ACHN (cell line): ENCODE measurements around the gene MAFF.
"Not testable (repeated sequence)": the region's sequence is repeated elsewhere in the genome, so short reads cannot be mapped to it uniquely, and the experiment has no call there.

Experiments used
- DNase-seq: peaks from one replicate; pipeline ENCODE4 v3.0.0-alpha.2; 2015
- in situ Hi-C: cut with HindIII; loops from 2 replicates; pipeline ENCODE4 v1.10.0; 2017; ENCODE audit warnings: low sequenced_read_pairs, low pct_ligation_motif_present, low pct_unique_long_range_greater_than_20kb

Gene MAFF

DNA sequence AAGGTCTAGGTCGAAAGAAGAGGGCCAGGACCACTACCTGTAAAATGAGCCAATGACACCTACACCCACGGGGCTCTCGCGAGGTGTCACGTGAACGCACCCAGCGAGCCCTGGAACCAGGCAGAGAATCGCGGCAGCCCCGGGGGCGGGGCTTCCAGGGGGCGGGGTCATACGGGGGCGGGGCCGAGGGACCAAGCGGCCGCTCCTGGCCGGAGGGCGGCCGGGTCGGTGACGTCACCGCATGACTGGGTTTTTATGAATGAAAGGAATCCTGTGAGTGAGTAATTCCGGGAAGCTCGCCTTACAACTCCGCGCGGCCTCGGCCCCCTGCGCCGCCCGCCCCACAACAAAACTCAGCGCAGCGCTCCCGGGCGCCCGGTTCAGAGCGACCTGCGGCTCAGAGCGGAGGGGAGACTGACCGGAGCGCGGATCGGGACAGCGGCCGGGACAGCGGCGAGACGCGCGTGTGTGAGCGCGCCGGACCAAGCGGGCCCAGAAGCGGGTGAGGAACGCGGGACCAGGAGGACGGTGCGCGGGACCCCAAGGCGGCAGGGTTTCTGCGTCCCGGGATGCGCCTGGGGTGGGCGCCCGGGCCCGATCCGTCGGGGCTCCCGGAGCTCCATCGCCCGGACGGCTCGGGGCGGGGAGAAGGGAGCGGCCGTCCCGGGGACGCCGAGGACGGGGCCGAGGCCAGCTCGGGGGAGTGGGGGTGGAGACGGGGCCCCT lies at the start of gene MAFF:
Gene MAFF (plus strand): TSS at position 284 of the 726 bp plus-strand sequence. CDS start 11,860 bp downstream, outside the sequence.
- in situ Hi-C loops, result no loop called here
- DNase-seq, result peak; percentile 95

DNA sequence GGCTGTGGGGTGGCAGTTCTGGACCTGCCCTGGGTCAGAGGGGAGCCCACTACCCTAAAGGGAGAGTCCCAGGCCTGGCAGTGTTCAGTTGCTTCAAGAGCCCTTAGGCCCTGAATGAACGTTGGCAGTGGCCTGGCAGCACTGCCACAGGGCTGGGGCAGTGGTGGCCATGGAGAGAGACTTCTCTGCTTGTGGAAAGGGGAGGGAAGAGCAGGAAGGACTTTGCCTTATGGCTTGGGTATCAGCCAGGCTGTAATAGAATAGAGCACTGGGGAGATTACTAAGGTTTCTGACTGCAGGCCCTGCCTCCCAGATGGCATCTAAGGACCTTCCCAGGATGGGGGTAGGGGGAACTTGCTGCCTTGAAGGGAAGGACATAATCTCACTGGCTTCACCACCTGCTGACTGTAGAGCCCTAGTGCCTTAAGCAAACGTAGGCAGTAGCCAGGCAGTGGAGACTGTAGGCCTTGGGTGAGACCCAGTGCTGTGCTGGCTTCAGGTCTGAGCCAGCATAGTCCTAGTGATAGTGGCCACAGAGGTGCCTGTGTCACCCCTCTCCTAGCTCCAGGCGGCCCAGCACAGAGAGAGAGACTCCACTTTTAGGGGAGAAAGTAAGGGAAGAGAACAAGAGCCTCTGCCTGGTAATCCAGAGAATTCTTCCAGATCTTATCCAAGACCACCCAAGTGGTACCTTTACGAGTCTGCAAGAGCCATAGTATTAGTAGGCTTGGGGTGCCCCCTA lies 47.8 kb upstream of the MAFF start:
- in situ Hi-C loops, result no loop called here
- no peak for DNase-seq

DNA sequence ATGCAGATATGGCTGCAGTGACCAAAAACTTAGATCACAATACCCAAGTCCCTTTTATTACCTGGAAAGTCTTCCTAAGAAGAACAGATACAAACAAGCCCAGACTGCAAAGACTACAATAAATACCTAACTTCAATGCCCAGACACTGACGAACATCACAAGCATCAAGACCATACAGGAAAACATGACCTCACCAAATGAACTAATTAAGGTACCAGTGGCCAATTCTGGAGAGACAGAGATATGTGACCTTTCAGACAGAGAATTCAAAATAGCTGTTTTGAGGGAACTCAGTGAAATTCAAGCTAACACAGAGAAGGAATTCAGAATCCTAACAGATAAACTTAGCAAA lies 47.3 kb upstream of the MAFF start:
- in situ Hi-C loops, result not testable (repeated sequence)

DNA sequence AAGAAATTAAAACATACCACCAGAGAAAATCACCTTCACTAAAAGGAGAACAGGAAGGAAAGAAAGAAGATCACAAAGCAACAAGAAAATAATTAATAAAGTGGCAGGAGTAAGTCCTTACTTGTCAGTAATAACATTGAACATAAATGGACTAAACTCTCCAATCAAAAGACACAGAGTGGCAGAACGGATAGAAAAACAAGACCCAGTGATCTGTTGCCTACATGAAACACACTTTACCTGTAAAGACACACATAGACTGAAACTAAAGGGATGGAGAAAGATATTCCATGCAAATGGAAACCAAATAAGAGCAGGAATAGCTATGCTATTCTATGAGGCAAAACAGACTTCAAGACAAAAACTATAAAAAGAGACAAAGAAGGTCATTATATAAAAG lies 46.1 kb upstream of the MAFF start:
- in situ Hi-C loops, result no loop called here
- DNase-seq, result no peak

More for the DNA sequence above, 47.3 kb upstream of the MAFF start:
- not testable (repeated sequence) for DNase-seq

DNA sequence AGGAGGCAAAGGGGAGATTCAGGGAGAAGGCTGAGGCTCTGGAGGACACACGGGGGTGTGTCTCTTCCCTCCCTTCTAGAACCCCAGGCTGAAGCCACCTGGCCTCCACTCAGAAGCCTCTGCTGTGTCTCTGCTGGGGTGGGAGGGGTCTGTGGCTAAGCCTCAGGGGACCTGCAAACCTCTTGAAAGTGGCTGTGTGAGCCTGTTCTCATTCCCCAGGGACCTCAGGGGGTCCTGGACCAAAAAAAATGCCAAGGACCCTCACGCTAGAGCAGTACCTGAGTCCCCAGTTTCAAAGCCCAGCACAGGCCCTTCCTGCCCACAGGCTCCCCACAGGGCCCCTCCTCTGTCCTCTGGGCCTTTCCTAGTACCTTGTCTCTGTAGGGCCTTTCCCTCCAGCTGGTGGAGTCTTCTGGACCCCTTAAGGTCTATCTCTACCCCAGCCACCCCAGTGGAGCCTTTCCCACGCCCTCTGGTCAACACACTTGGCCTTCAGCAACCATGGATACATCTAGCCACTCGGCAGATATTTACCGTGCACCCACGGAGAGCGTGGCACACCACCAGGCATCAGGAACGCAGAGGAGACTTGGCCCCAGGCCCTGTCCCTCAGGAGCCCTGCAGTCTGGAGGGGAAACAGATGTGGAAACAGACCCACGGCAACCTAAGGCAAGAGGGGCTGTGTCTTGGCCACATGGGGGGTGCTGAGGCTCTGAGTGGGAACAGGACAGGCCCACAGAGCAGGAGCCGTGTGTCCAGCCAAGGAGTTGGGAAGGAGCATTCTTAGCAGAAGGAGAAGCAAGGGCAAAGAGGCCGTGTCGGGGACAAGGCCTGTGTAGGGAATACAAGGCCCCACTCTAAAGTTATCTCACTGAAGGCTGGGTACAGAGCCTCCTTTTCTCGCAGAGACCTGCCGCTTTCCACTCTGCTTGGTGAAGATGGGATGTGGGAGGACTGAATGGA lies 38.6 kb upstream of the MAFF start:
- in situ Hi-C loops, result no loop called here
- DNase-seq, result no peak

DNA sequence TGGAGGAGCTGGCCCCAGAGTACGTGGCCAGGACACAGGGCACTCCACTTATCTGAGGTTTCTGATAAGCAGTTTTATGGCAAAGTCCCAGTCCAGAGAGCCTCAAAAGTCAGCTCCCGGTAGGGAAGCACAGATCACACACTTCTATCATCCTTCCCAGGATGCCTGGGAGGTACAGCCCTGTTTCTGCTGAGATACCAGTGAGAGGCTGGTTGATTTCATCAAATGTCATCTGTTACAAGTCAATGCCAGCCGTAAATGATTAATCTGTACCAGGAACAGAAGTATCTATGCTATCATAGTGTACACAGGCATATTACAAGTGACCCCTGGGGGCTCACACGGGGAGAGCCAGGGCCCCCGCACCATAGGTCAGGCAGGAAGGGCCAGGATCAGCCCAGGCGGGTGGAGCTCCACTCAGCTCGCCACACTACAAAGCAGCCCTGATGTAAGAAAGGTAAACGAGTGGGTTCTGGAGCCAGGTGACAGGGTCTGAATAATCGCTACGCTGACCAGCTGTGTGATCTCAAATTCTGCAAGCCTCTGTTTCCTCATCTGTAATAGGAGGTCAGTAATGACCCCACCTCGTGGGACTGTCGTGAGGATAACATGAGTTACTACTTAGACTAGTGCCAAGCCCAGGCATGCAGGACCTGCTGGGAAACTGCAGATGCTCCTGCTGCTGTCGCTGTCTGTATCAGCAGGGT lies 37.8 kb upstream of the MAFF start:
- in situ Hi-C loops, result no loop called here
- peak; percentile 26 for DNase-seq

DNA sequence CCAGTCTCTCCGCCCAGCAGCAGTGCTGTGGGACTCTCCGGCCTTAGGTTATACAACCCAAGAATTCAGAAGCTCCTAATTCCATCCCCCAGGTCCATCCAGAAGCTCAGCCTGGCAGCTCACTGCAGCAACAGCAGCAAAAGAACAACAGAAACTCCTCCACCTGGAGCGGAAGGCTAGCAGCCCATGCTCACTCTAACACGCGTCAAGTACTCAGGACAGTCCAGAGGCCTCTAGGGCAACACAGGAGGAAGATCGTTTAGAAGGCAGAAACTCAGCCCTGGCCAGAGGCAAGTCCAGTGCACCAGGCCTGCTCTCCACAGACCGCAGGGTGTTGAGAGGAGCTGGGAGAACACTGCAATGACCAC lies 37.3 kb upstream of the MAFF start:
- no peak for DNase-seq
- in situ Hi-C loops, result no loop called here

DNA sequence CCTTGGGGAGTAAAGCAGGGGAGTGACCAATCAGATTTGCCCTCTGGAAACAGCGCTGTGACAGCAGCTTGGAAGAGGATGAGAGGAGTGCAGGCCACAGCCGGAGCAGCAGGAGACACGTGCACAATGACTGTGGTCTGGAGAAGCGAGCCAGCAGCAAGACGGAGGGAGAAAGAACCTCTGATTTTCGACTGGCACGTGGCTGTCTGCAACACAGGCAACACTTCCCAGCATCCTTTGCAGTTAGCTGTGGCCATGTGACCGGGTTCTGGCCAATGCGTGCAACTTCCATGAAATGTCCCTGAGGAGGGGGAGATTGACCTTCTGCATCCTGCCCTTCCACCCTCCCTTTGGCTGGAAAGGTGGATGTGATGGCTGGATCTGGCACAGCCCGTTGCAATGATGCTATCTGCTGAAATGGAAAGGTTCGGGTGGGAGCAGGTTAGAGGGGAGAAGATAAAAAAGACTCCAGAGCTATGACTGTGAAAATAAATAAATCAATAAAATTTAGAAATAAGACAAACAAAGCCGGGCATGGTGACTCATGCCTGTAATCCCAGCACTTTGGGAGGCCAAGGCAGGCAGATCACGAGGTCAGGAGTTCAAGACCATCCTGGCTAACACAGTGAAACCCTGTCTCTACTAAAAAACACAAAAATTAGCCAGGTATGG lies 35.7 kb upstream of the MAFF start:
- in situ Hi-C loops, result no loop called here
- no peak for DNase-seq

DNA sequence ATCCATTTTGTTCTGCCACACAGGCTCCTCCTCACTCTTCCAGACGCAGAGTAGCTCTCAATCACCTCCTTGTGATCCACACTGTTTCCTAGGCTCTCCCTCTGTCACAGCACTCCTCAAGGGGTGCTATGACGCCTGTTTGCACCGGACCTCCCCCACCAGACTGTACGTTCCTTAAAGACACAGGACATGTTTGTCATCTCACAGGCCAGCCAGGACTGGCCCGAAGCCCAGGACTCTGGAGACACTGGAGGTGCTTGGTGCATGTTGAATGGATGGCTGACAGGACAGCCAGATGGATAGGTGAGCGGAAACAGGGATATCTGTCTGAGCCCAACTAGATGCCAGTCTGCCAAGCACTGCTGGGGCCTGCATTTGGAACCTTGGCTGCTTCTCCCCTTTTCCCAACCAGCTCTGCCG lies 33.8 kb upstream of the MAFF start:
- in situ Hi-C loops, result no loop called here
- no peak for DNase-seq

DNA sequence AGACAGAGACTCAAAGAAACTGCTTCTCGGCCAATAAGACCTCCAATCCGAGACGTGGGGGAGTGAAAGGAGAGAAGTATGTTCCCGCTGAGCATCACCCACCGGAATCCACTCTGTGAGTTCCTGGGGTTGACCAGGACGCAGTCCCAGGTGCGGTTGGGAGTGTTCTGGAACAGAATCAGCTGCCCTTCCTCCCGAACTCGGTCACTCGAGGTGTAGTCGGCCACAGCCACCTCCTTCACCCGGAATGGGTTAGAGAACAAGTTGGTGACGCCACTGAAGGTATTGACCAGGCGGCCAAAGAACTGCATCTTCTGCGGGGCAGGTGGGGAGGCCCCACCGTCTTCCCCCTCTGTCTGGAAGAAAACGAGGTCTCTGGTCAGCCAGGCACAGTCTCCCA lies 32.7 kb upstream of the MAFF start:
- DNase-seq, result no peak
- in situ Hi-C loops, result no loop called here

DNA sequence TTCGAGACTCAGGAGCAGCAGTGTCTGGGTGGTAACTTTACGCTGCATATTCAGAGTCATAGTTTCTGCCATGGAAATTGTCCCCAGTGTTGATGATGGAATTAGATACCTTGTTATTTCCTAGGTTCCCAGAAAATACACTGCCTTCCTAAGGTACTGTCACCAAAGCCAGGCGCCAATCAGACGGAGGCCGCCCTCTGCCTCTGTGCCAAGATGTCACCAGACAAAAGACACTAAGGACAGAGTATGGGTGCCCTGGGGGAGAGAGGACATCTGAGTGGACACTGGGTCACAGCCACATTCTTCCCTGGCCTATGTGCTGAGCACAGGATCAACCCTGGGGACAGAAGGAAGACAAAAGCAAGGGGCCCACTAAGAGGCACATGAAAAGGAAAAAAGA lies 31.3 kb upstream of the MAFF start:
- in situ Hi-C loops, result no loop called here
- DNase-seq, result no peak

DNA sequence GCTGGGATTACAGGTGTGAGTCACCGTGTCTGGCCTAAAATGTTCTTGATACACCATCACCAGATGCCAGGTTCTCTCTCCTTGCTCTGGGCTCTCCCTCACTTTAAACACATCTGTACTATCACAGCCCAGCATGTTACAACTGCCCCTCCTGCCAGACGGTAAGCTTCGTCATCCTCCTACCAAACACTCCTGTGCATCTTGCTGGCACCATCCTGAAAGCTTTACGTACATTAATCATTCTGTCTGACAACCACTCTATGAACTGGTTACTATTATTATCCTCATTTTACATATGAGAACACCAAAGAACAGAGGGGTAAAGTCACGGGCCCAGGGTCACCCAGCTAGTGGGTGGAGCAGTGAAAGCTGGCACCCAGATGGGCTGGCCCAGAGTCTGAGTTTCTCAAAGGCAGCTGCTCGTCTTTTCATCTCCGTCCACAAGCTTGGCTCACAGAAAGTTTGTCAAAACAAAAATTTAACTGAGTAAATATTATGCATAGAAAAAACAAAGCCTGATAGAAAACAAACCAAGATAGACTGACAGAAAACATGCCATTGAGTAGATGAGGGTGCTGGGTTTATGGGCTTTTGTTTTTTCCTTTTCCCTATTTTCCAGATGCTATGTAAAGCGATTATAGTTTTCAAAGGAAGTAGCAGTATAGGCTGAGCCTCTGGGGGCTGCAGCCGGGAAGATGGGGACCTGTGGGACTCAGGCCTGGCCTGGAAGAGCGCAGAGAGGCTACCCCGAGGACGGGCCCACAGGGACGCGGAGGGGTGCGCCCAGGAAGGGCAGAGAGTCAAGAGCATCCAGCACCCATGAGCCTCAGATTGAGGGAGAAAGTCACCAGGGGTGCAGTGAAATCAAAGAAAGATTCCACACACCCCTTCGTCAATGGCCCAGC lies 29.6 kb upstream of the MAFF start:
- in situ Hi-C loops, result no loop called here
- no peak for DNase-seq

DNA sequence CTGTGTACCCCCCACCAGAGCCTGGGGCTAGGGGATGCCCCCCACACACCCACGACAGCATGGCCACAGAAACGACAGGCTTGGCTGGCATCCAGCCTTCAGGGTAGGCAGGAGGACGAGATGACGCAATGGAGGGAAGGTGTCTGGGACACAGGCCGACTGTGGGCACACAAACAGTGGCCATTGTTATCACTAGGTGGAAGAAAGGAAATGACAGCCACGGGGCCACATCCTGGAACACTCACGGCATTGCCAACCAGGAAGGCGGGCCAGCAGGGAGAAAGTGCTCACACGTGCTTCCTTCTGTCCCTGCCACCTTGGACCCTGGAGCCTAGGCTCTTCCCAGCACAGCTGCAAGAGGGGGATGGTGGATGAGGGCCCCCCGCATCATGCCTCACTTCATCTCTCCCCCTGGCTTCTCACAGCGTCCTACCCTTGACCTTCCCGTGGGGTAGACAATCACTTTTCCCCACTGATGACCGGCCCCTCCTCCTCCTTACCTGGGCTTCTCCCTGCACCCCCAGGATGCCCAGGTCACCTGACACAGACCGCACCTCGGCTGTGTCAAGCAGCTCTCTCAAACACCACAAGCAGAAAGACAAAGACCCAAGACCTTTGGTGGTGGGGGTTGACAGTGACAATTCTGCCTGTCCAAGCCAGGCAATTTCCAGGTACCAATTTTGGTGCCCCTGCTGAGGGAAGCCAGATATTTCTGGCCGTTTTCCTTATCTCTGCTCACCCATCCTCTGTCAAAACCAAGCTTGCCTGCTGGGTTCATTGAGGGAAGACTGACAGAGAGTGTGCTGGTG lies 28.8 kb upstream of the MAFF start:
- in situ Hi-C loops, result no loop called here
- no peak for DNase-seq

DNA sequence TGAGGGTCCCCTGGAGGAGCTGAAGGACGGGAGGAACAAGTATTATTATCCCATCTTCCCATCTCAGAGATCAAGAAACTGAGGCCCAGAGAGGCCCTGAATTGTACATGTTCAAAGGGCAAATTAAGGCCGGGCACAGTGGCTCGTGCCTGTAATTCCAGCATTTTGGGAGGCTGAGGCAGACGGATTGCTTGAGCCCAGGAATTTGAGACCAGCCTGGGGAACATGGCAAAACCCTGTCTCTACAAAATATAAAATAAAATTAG lies 28.2 kb upstream of the MAFF start:
- DNase-seq, result no peak
- in situ Hi-C loops, result no loop called here

DNA sequence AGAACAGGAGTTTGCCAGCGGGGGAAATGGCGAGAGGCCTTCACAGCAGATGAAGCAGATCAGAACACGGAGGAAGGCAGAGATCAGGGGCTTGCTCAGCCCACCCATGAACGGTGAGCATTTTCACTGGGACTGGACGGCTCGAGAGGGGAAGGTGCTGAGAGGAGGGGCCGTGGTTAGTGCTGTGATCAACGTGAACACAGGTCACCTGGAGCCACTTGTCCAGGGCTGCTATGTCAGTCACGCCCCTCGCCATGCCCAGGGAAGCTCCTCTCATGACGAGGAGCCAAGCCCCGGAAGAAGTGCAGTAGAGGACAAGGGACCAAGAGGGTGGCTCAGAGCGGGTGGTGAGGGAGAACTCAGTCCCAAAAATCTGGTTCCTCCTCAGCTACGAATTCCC lies 27.2 kb upstream of the MAFF start:
- in situ Hi-C loops, result no loop called here
- no peak for DNase-seq

DNA sequence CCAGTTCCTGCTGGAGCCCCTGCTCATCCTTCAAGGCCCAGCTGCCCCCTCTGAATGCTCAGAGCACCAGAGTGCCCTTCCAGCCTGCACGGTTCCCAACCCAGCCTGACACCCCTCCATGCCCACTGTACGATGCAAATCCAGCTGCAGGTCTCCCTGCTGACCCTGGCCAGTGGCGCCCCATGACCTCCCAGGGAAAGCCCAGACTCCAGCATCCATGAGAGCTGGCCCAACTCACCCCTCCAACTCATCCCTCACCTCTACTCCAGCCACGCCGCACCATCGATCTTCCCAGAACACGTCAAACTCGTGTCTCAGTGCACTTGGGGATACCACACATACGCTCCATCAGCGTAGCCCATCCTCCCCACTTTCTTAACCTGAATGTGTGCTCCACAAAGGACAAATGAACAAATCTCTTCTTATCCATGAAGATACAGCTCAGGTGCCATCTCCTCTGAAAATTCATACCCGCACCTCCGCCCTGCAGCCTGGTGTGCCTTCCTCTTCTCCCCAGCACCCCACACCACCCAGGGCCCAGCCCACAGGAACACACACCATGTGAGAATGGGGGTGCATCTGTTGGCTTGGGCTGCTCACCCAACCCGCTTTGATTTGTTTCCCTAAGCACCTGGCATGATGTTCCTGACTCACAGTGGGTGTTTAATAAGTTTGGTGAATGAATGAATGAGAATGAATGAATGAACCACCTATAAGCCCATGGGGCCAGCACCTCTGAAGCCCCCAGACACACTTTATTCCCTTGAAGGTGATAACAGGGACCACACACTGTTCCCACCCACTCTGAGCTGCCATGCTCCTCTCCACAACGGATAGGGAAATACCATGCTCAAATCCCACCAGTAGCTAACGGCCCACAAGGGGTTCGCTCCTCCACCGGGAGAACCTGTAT lies 26.3 kb upstream of the MAFF start:
- DNase-seq, result no peak
- in situ Hi-C loops, result no loop called here
